Gastrocnemius medialis (tissue), 4 donors: ENCODE data around the gene ATP5PB. TPM values are rescaled to one million over a fixed set of nuclear protein-coding genes. Genes with fewer than 3 reads are reported as not detected.
A peak's percentile ranks its signal among the peaks of the same experiment; 100 is the strongest.

Experiments
- ATAC-seq, 2 donors: fragments of 150-250 bp; one replicate each; pipeline ENCODE4 v1.9.1; 2016
- DNase-seq, 2 donors: peaks; one replicate each; pipeline ENCODE4 v3.0.0-alpha.2; 2019
- H3K27ac ChIP-seq, 4 donors: fragments of 200-600 bp; sonication (generic); 1 replicate in 1 of 4; 2 replicates in 3 of 4; pipeline ENCODE4 v1.5.1; 2016 to 2018; ENCODE audit warnings: mild to moderate bottlenecking in 2 of 4, moderate library complexity in 1 of 4
- H3K27me3 ChIP-seq, 3 donors: fragments of 200-600 bp; sonication (generic) in 2 of 3; 1 replicate in 1 of 3; 2 replicates in 2 of 3; pipeline versions ENCODE4 v1.5.1 to v1.6.0; 2016 to 2019; ENCODE audit warnings: mild to moderate bottlenecking in 1 of 3, moderate library complexity in 1 of 3
- H3K36me3 ChIP-seq, 2 donors: fragments of 200-600 bp; sonication (generic) in 1 of 2; one replicate each; pipeline ENCODE4 v1.5.1; 2017 to 2018
- H3K4me1 ChIP-seq, 2 donors: fragments of 200-600 bp; sonication (generic) in 1 of 2; one replicate each; pipeline ENCODE4 v1.5.1; 2016 to 2017; ENCODE audit warnings: mild to moderate bottlenecking in 2 of 2
- H3K4me3 ChIP-seq, 4 donors: fragments of 200-600 bp; sonication (generic) in 3 of 4; 1 replicate in 1 of 4; 2 replicates in 3 of 4; pipeline ENCODE4 v1.5.1; 2016 to 2019; ENCODE audit warnings: mild to moderate bottlenecking in 2 of 4
- H3K9me3 ChIP-seq, 3 donors: fragments of 200-600 bp; sonication (generic) in 2 of 3; 1 replicate in 1 of 3; 2 replicates in 2 of 3; pipeline ENCODE4 v1.5.1; 2016 to 2019
- CTCF ChIP-seq, 5 experiments: fragments of 450-650 bp in 3 of 5; fragments of 200-600 bp in 2 of 5; sonication (generic) in 2 of 5; IDR thresholded peaks in 4 of 5; conservative IDR thresholded peaks in 1 of 5; 1 replicate in 4 of 5; 2 replicates in 1 of 5; pipeline ENCODE4 v1.5.1; 2016 to 2019; ENCODE audit warnings: antibody characterized with exemption in 5 of 5, mild to moderate bottlenecking in 3 of 5, moderate library complexity in 3 of 5
- POLR2A ChIP-seq, 2 donors: fragments of 450-650 bp; IDR thresholded peaks; one replicate each; pipeline ENCODE4 v1.6.1; 2017; ENCODE audit warnings: antibody characterized with exemption in 2 of 2, mild to moderate bottlenecking in 2 of 2, moderate library complexity in 2 of 2
- in situ Hi-C, 4 donors: fragments of 200-750 bp; cut with MboI; loops; one replicate each; pipeline versions ENCODE4 v1.15.0 to v1.8.0; 2017; ENCODE audit warnings: low sequenced_read_pairs in 4 of 4
- intact Hi-C: fragments of 100-400 bp; cut with DNase I; formaldehyde crosslinking; loops from one replicate; pipeline ENCODE4 v1.15.1; 2023; ENCODE audit warnings: low total_unique reads
- total RNA-seq, 4 donors: library from RNA; depleted of rRNA; stranded (reverse); fragments of >200 nt; gene quantifications; one replicate each; pipeline versions ENCODE4 v1.1.0 to v1.2.3, GENCODE V29; 2016

Gene ATP5PB
- total RNA-seq, 4 donors from 2014 or later = 232 to 350 (median 266) TPM

- ATAC-seq (no peak), DNase-seq (no peak)
- H3K9me3 ChIP-seq = no peaks in the 10 kb centered on the region
- H3K27me3 ChIP-seq = no peaks in the 10 kb centered on the region
- peaks cover 40 to 46% of the 10 kb centered on the region in 2 donors for H3K4me1 ChIP-seq
- H3K36me3 ChIP-seq = peaks cover 0 to 67% of the 10 kb centered on the region in 2 donors
- H3K4me3 ChIP-seq = no peak overlapping the region
- intact Hi-C loops (no loop called here), in situ Hi-C loops (no loop called here)
- peak overlapping the region in 1 of 4 donors; percentile 0 for H3K27ac ChIP-seq
- TF ChIP-seq CTCF (IDR thresholded peaks at IDR 0.05 in 4 of 5, conservative IDR thresholded peaks at IDR 0.05 in 1 of 5) (no peak), POLR2A (IDR thresholded peaks at IDR 0.05) (no peak)
These were observed 5.8 kb downstream of the ATP5PB start for GRCh38 chr1:111454859-111455641.

GRCh38 chr1:111455642-111456031 lies 6.4 kb downstream of the ATP5PB start:
- in situ Hi-C loops = no loop called here

GRCh38 chr1:111461765-111462164 lies 12.5 kb downstream of the ATP5PB start:
- H3K27me3 ChIP-seq = no peaks in the 10 kb centered on the region
- no peak for DNase-seq
- in situ Hi-C loops (no loop called here), intact Hi-C loops (no loop called here)
- H3K4me3 ChIP-seq = no peak overlapping the region
- peaks cover 0 to 77% of the 10 kb centered on the region in 2 donors for H3K36me3 ChIP-seq
- no peaks in the 10 kb centered on the region for H3K9me3 ChIP-seq
- H3K4me1 ChIP-seq = no peaks in the 10 kb centered on the region
- ATAC-seq = no peak
- H3K27ac ChIP-seq = no peak overlapping the region
- TF ChIP-seq POLR2A (IDR thresholded peaks at IDR 0.05) = no peak
- TF ChIP-seq CTCF (IDR thresholded peaks at IDR 0.05 in 4 of 5, conservative IDR thresholded peaks at IDR 0.05 in 1 of 5) = no peak

More at GRCh38 chr1:111455642-111456031, 6.4 kb downstream of the ATP5PB start:
- Histone ChIP-seq H3K4me1 (peaks cover 34 to 40% of the 10 kb centered on the region in 2 donors), H3K27ac (peak overlapping the region in 1 of 4 donors; percentile 0), H3K27me3 (no peaks in the 10 kb centered on the region), H3K36me3 (peaks cover 0 to 72% of the 10 kb centered on the region in 2 donors), H3K9me3 (no peaks in the 10 kb centered on the region), H3K4me3 (no peak overlapping the region)
- no peak for DNase-seq
- ATAC-seq = no peak
- intact Hi-C loops = no loop called here
- TF ChIP-seq CTCF (IDR thresholded peaks at IDR 0.05 in 4 of 5, conservative IDR thresholded peaks at IDR 0.05 in 1 of 5) (no peak), POLR2A (IDR thresholded peaks at IDR 0.05) (no peak)

- no peaks in the 10 kb centered on the region for H3K9me3 ChIP-seq
- H3K27me3 ChIP-seq = no peaks in the 10 kb centered on the region
- no peaks in the 10 kb centered on the region for H3K4me1 ChIP-seq
- H3K4me3 ChIP-seq = no peak overlapping the region
- H3K36me3 ChIP-seq = peaks cover 0 to 77% of the 10 kb centered on the region in 2 donors
- no peak for ATAC-seq
- in situ Hi-C loops = no loop called here
- H3K27ac ChIP-seq = no peak overlapping the region
- DNase-seq = no peak
- intact Hi-C loops = no loop called here
- no peak for TF ChIP-seq CTCF (IDR thresholded peaks at IDR 0.05 in 4 of 5, conservative IDR thresholded peaks at IDR 0.05 in 1 of 5)
- no peak for TF ChIP-seq POLR2A (IDR thresholded peaks at IDR 0.05)
These were observed 13.2 kb downstream of the ATP5PB start for GRCh38 chr1:111462370-111463028.
